ENCODE measurements around the gene BSND. TPM values are rescaled to one million over a fixed set of nuclear protein-coding genes. Genes with fewer than 3 reads are reported as not detected.

BSND gene
- total and polyA plus RNA-seq, 5 donors from 2014 or later: not detected

DNA sequence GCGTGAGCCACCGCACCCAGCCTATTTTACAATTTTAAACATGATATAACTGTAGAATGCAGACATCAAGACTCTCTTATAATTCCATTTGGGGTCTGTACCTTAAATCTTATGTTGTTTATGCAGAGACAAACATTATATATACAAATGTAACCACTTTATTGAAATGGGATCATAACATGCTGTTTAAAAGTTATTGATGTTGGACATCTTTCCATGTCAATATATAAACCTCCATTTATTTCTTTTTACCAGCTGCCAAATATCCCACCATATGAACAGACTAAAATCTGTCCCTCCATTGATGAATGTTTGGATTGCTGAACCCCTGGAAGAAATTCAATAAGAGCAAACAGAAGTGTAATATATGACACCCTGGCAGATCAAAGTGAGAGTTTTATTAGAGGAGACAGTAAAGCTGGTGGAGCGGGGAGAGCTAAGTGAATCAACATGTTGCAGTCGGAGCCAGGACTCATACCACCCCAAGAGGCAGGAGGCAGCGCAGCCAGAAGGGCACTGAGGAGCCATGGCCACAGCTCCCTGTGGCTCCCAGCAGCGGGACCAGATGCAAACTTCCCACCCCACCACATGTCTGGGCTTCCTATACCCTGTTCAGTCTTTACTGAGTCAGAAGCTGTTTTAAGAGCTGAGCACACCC lies 35.9 kb downstream of the BSND start:
- Histone ChIP-seq H3K27ac (ENCODE audit: insufficient read depth, low read length, poor library complexity, severe bottlenecking) (no peak overlapping the region), H3K4me1 (ENCODE audit: control insufficient read depth, insufficient read depth, low read length, poor library complexity, severe bottlenecking) (no peaks in the 10 kb centered on the region), H3K9me3 (ENCODE audit: control insufficient read depth in 2 of 2, low read length in 2 of 2) (no peaks in the 10 kb centered on the region), H3K27me3 (ENCODE audit: control insufficient read depth, insufficient read depth, low read length) (peaks cover 3% of the 10 kb centered on the region), H3K36me3 (ENCODE audit: control insufficient read depth, insufficient read depth, low read length) (no peaks in the 10 kb centered on the region), H3K4me3 (ENCODE audit: low read depth, low read length) (no peak overlapping the region)
- no peak for ATAC-seq (ENCODE audit: low read depth in 2 of 2)
- H3K27ac Mint-ChIP-seq: no peak overlapping the region
- H3K27me3 Mint-ChIP-seq: peaks cover 40% of the 10 kb centered on the region
- H3K4me3 Mint-ChIP-seq: no peak overlapping the region
- peaks cover 0 to 2% (median 0%) of the 10 kb centered on the region in 7 donors for H3K9me3 Mint-ChIP-seq
- no peak for DNase-seq
- H3K4me1 Mint-ChIP-seq: peaks cover 0 to 2% (median 0%) of the 10 kb centered on the region in 4 donors
- H3K36me3 Mint-ChIP-seq: no peaks in the 10 kb centered on the region

DNA sequence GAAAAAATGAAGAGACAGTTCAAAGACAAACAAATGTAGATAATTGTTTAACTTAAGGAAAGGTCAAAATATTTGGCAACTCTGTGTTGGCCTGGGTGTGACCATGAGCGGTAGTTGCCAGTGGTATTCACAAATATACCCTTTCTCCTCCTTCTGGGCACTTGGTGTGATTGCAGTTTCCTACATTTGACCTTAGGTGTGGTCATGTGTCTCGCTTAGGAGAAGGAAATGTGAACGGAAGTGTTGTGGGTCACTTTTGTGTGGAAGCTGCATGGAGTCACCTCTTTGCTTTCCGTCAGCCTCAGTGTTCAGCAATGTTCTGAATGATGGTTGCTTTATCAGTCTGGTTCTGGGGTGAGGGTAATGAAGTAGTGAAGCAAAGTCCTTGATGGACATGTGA lies 37.2 kb downstream of the BSND start:
- H3K4me3 ChIP-seq (ENCODE audit: low read depth, low read length): no peak overlapping the region
- peaks cover 0 to 2% (median 0%) of the 10 kb centered on the region in 7 donors for H3K9me3 Mint-ChIP-seq
- H3K27ac ChIP-seq (ENCODE audit: insufficient read depth, low read length, poor library complexity, severe bottlenecking): no peak overlapping the region
- H3K36me3 Mint-ChIP-seq: no peaks in the 10 kb centered on the region
- peaks cover 51% of the 10 kb centered on the region for H3K27me3 Mint-ChIP-seq
- no peaks in the 10 kb centered on the region for H3K9me3 ChIP-seq (ENCODE audit: control insufficient read depth in 2 of 2, low read length in 2 of 2)
- H3K4me1 ChIP-seq (ENCODE audit: control insufficient read depth, insufficient read depth, low read length, poor library complexity, severe bottlenecking): no peaks in the 10 kb centered on the region
- H3K27ac Mint-ChIP-seq: no peak overlapping the region
- no peaks in the 10 kb centered on the region for H3K36me3 ChIP-seq (ENCODE audit: control insufficient read depth, insufficient read depth, low read length)
- DNase-seq (no peak), ATAC-seq (ENCODE audit: low read depth in 2 of 2) (no peak)
- H3K4me3 Mint-ChIP-seq: no peak overlapping the region
- H3K4me1 Mint-ChIP-seq: peaks cover 0 to 6% (median 0%) of the 10 kb centered on the region in 4 donors
- H3K27me3 ChIP-seq (ENCODE audit: control insufficient read depth, insufficient read depth, low read length): peaks cover 4% of the 10 kb centered on the region

DNA sequence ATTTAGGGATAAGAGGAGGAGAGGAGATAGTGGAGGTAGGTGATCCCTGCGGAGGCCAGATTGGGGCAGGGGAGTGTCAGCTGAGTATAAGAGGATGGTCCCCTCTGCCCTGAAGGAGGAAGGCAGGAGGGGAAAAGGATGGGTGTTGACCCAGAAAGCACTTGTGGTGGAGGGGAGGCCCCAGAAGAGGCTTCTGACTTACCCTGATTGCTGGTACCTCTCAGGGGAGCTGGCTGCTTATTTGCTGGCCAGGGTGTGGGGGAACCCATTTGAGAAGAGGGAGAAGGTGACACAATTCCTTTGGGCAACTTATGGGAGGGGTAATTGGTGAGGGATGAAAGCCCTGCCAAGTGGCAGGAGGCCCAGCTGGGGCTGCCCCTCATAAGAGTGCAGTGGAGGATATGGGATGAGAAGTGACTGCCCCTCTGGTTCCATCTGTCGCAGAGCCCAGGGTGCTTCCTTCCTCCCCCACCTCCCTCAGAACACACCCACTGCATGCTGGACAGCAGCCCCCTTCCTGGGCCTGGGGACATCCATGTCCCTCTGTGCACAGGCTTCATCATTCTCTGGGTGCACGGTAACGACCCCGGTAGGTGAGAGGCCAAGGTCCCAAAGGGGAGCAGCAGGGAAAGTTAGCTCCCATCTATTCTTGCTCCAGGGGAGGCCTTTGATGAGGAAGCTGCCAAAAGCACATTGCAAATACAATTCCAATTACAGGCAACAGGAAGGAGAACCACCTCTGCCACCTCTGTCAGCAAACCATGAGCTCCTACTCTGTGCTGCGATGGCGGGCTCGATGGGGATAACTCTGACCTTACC lies 39.2 kb downstream of the BSND start:
- no peak overlapping the region for H3K4me3 ChIP-seq (ENCODE audit: low read depth, low read length)
- Mint-ChIP-seq H3K4me1 (peaks cover 0 to 6% (median 0%) of the 10 kb centered on the region in 4 donors), H3K36me3 (no peaks in the 10 kb centered on the region), H3K9me3 (peaks cover 0 to 2% (median 0%) of the 10 kb centered on the region in 7 donors), H3K4me3 (no peak overlapping the region), H3K27me3 (peaks cover 66% of the 10 kb centered on the region), H3K27ac (no peak overlapping the region)
- H3K36me3 ChIP-seq (ENCODE audit: control insufficient read depth, insufficient read depth, low read length): no peaks in the 10 kb centered on the region
- no peak overlapping the region for H3K27ac ChIP-seq (ENCODE audit: insufficient read depth, low read length, poor library complexity, severe bottlenecking)
- H3K27me3 ChIP-seq (ENCODE audit: control insufficient read depth, insufficient read depth, low read length): peaks cover 7% of the 10 kb centered on the region
- no peak for ATAC-seq (ENCODE audit: low read depth in 2 of 2)
- H3K9me3 ChIP-seq (ENCODE audit: control insufficient read depth in 2 of 2, low read length in 2 of 2): no peaks in the 10 kb centered on the region
- H3K4me1 ChIP-seq (ENCODE audit: control insufficient read depth, insufficient read depth, low read length, poor library complexity, severe bottlenecking): no peaks in the 10 kb centered on the region
- no peak for DNase-seq

DNA sequence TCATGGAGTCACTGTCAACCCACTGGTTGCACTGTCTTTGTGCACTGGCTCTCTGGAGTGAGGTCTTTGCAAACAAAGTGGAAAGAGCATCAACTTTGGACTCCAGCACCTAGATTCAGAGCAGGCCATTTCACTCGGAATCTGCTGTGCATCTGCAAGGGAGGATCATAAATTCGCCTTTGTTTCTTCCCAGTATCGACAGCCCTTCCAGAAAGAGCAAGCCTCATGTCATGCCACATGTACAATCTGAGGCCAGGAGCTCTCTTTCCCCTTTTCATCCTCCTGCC lies 39.8 kb downstream of the BSND start:
- H3K4me1 ChIP-seq (ENCODE audit: control insufficient read depth, insufficient read depth, low read length, poor library complexity, severe bottlenecking): no peaks in the 10 kb centered on the region
- no peaks in the 10 kb centered on the region for H3K36me3 ChIP-seq (ENCODE audit: control insufficient read depth, insufficient read depth, low read length)
- H3K4me3 Mint-ChIP-seq: no peak overlapping the region
- H3K4me1 Mint-ChIP-seq: peaks cover 0 to 6% (median 0%) of the 10 kb centered on the region in 4 donors
- ATAC-seq (ENCODE audit: low read depth in 2 of 2) (no peak), DNase-seq (no peak)
- H3K27me3 Mint-ChIP-seq: peaks cover 64% of the 10 kb centered on the region
- no peaks in the 10 kb centered on the region for H3K36me3 Mint-ChIP-seq
- H3K9me3 ChIP-seq (ENCODE audit: control insufficient read depth in 2 of 2, low read length in 2 of 2): no peaks in the 10 kb centered on the region
- H3K4me3 ChIP-seq (ENCODE audit: low read depth, low read length): no peak overlapping the region
- no peak overlapping the region for H3K27ac Mint-ChIP-seq
- peaks cover 0 to 2% (median 0%) of the 10 kb centered on the region in 7 donors for H3K9me3 Mint-ChIP-seq
- H3K27ac ChIP-seq (ENCODE audit: insufficient read depth, low read length, poor library complexity, severe bottlenecking): no peak overlapping the region
- H3K27me3 ChIP-seq (ENCODE audit: control insufficient read depth, insufficient read depth, low read length): peaks cover 7% of the 10 kb centered on the region

DNA sequence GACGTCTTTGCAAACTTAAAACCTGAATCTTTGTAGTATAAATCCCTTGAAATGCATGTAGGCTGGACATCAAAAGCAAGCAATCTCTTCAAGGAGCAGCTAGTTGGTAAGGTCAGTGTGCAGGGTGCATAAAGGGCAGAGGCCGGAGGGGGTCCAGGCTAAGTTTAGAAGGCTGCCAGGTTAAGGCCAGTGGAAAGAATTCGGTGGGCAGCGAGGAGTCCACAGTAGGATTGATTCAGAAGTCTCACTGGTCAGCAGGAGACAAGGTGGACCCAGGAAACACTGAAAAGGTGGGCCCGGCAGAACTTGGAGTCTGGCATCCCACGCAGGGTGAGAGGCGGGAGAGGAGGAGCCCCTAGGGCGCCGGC lies 40.2 kb downstream of the BSND start:
- no peak overlapping the region for H3K27ac Mint-ChIP-seq

DNA sequence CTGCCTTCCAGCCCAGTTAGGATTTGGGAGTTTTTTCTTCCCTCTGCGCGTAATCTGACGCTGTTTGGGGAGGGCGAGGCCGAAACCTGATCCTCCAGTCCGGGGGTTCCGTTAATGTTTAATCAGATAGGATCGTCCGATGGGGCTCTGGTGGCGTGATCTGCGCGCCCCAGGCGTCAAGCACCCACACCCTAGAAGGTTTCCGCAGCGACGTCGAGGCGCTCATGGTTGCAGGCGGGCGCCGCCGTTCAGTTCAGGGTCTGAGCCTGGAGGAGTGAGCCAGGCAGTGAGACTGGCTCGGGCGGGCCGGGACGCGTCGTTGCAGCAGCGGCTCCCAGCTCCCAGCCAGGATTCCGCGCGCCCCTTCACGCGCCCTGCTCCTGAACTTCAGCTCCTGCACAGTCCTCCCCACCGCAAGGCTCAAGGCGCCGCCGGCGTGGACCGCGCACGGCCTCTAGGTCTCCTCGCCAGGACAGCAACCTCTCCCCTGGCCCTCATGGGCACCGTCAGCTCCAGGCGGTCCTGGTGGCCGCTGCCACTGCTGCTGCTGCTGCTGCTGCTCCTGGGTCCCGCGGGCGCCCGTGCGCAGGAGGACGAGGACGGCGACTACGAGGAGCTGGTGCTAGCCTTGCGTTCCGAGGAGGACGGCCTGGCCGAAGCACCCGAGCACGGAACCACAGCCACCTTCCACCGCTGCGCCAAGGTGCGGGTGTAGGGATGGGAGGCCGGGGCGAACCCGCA lies 40.8 kb downstream of the BSND start, which contains the start of gene PCSK9:
Gene PCSK9, plus strand, starts transcription at position 207 of the 741 bp plus-strand sequence. Its CDS starts 290 bp downstream, at position 497.
- H3K36me3 ChIP-seq (ENCODE audit: control insufficient read depth, insufficient read depth, low read length): no peaks in the 10 kb centered on the region
- no peak within 1 kb of the TSS for H3K27ac Mint-ChIP-seq
- no peaks in the 10 kb centered on the region for H3K9me3 ChIP-seq (ENCODE audit: control insufficient read depth in 2 of 2, low read length in 2 of 2)
- DNase-seq (no peak), ATAC-seq (ENCODE audit: low read depth in 2 of 2) (no peak)
- H3K4me3 ChIP-seq (ENCODE audit: low read depth, low read length): no peak within 1 kb of the TSS
- H3K4me1 Mint-ChIP-seq: peaks cover 0 to 6% (median 0%) of the 10 kb centered on the region in 4 donors
- H3K36me3 Mint-ChIP-seq: no peaks in the 10 kb centered on the region
- H3K27ac ChIP-seq (ENCODE audit: insufficient read depth, low read length, poor library complexity, severe bottlenecking): no peak within 1 kb of the TSS
- H3K27me3 ChIP-seq (ENCODE audit: control insufficient read depth, insufficient read depth, low read length): peaks cover 7% of the 10 kb centered on the region
- peaks cover 0 to 2% (median 0%) of the 10 kb centered on the region in 7 donors for H3K9me3 Mint-ChIP-seq
- peaks cover 61% of the 10 kb centered on the region for H3K27me3 Mint-ChIP-seq
- no peaks in the 10 kb centered on the region for H3K4me1 ChIP-seq (ENCODE audit: control insufficient read depth, insufficient read depth, low read length, poor library complexity, severe bottlenecking)
- H3K4me3 Mint-ChIP-seq: no peak within 1 kb of the TSS

More for the DNA sequence above, 40.2 kb downstream of the BSND start:
- Histone ChIP-seq H3K4me3 (ENCODE audit: low read depth, low read length) (no peak overlapping the region), H3K27ac (ENCODE audit: insufficient read depth, low read length, poor library complexity, severe bottlenecking) (no peak overlapping the region), H3K36me3 (ENCODE audit: control insufficient read depth, insufficient read depth, low read length) (no peaks in the 10 kb centered on the region), H3K4me1 (ENCODE audit: control insufficient read depth, insufficient read depth, low read length, poor library complexity, severe bottlenecking) (no peaks in the 10 kb centered on the region), H3K27me3 (ENCODE audit: control insufficient read depth, insufficient read depth, low read length) (peaks cover 7% of the 10 kb centered on the region), H3K9me3 (ENCODE audit: control insufficient read depth in 2 of 2, low read length in 2 of 2) (no peaks in the 10 kb centered on the region)
- ATAC-seq (ENCODE audit: low read depth in 2 of 2) (no peak), DNase-seq (no peak)
- Mint-ChIP-seq H3K27me3 (peaks cover 63% of the 10 kb centered on the region), H3K9me3 (peaks cover 0 to 2% (median 0%) of the 10 kb centered on the region in 7 donors), H3K4me3 (no peak overlapping the region), H3K36me3 (no peaks in the 10 kb centered on the region), H3K4me1 (peaks cover 0 to 6% (median 0%) of the 10 kb centered on the region in 4 donors)

DNA sequence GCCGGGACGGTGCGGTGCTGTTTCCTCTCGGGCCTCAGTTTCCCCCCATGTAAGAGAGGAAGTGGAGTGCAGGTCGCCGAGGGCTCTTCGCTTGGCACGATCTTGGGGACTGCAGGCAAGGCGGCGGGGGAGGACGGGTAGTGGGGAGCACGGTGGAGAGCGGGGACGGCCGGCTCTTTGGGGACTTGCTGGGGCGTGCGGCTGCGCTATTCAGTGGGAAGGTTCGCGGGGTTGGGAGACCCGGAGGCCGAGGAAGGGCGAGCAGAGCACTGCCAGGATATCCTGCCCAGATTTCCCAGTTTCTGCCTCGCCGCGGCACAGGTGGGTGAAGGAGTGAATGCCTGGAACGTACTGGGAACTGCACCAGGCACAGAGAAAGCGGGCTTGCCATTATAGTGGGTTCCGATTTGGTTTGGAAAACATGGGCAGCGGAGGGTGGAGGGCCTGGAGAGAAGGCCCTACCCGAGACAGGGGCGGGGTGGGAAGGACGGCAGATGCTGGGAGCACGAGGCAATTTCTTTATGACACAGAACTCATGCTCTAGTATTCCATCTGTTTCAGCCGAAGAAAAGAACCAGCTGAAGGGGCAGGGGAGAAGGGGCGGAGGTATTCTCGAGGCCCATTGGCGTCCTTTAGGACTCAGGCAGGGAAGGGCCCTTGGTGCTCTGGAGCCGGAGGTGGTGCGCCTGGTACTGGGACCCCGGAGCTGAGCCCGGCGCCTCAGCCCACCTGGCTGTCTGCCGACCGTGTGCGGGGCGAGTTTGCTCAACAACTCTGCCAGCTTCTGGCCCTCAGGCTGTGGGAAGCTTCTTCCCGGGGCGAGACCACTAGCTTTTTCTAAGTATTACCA lies 41.6 kb downstream of the BSND start:
- H3K27me3 Mint-ChIP-seq: peaks cover 58% of the 10 kb centered on the region
- Histone ChIP-seq H3K4me3 (ENCODE audit: low read depth, low read length) (no peak overlapping the region), H3K27me3 (ENCODE audit: control insufficient read depth, insufficient read depth, low read length) (peaks cover 7% of the 10 kb centered on the region), H3K4me1 (ENCODE audit: control insufficient read depth, insufficient read depth, low read length, poor library complexity, severe bottlenecking) (no peaks in the 10 kb centered on the region), H3K27ac (ENCODE audit: insufficient read depth, low read length, poor library complexity, severe bottlenecking) (no peak overlapping the region), H3K9me3 (ENCODE audit: control insufficient read depth in 2 of 2, low read length in 2 of 2) (no peaks in the 10 kb centered on the region), H3K36me3 (ENCODE audit: control insufficient read depth, insufficient read depth, low read length) (no peaks in the 10 kb centered on the region)
- H3K27ac Mint-ChIP-seq: no peak overlapping the region
- peaks cover 0 to 6% (median 0%) of the 10 kb centered on the region in 4 donors for H3K4me1 Mint-ChIP-seq
- peaks cover 0 to 2% (median 0%) of the 10 kb centered on the region in 7 donors for H3K9me3 Mint-ChIP-seq
- no peaks in the 10 kb centered on the region for H3K36me3 Mint-ChIP-seq
- DNase-seq (no peak), ATAC-seq (ENCODE audit: low read depth in 2 of 2) (no peak)
- no peak overlapping the region for H3K4me3 Mint-ChIP-seq
